Activated T-helper 2 cell treated with anti-CD3 and anti-CD28 coated beads, Interferon-gamma antibody, Interleukin-2, Interleukin-4, amounts not matched to agents 10 μg/mL and 5 μg/mL and 100 μg/mL, durations not matched to agents 14 hours and 24 hours and 36 hours (primary cell): ENCODE data around the gene PDE4B. TPM values are rescaled to one million over a fixed set of nuclear protein-coding genes. Genes with fewer than 3 reads are reported as not detected.
"Not testable (repeated sequence)": the region's sequence is repeated elsewhere in the genome, so short reads cannot be mapped to it uniquely, and the experiment has no call there.

ENCODE experiments used
- DNase-seq: peaks from one replicate; pipeline ENCODE4 v3.0.0; 2021; ENCODE audit warnings: low spot score
- H3K27ac Mint-ChIP-seq: one replicate; pipeline ENCODE4 v1.8.0; 2021; ENCODE audit warnings: mixed read lengths
- H3K27me3 Mint-ChIP-seq: one replicate; pipeline ENCODE4 v1.8.0; 2021; ENCODE audit warnings: low read depth, mixed read lengths
- H3K36me3 Mint-ChIP-seq: one replicate; pipeline ENCODE4 v1.8.0; 2021; ENCODE audit warnings: low read depth, mixed read lengths
- H3K4me1 Mint-ChIP-seq: one replicate; pipeline ENCODE4 v1.8.0; 2021; ENCODE audit warnings: low read depth, mixed read lengths
- H3K4me3 Mint-ChIP-seq: one replicate; pipeline ENCODE4 v1.8.0; 2021; ENCODE audit warnings: low read depth, mild to moderate bottlenecking, moderate library complexity, mixed read lengths
- H3K9me3 Mint-ChIP-seq: one replicate; pipeline ENCODE4 v1.8.0; 2021; ENCODE audit warnings: mixed read lengths
- intact Hi-C: fragments of 100-400 bp; cut with micrococcal nuclease; formaldehyde crosslinking; loops from one replicate; pipeline ENCODE4 v1.15.1; 2023
- total RNA-seq: library from RNA; stranded (reverse); gene quantifications from 2 replicates; pipeline ENCODE4 v1.2.3, GENCODE V29; 2022

Gene PDE4B
- total RNA-seq, 1 donor from 2014 or later: 14.0 TPM

GRCh38 chr1:66403007-66403731 is 610.5 kb downstream of the PDE4B start:
- Mint-ChIP-seq H3K4me3 (no peak overlapping the region), H3K27me3 (no peaks in the 10 kb centered on the region), H3K4me1 (peaks cover 28% of the 10 kb centered on the region), H3K9me3 (peaks cover 1% of the 10 kb centered on the region), H3K27ac (no peak overlapping the region), H3K36me3 (no peaks in the 10 kb centered on the region)
- no peak for DNase-seq
- intact Hi-C loops: no loop called here

- H3K36me3 Mint-ChIP-seq: peaks cover 12% of the 10 kb centered on the region
- no peak overlapping the region for H3K4me3 Mint-ChIP-seq
- H3K27me3 Mint-ChIP-seq: peaks cover 4% of the 10 kb centered on the region
- H3K27ac Mint-ChIP-seq: no peak overlapping the region
- DNase-seq: no peak
- intact Hi-C loops: no loop called here
- peaks cover 20% of the 10 kb centered on the region for H3K9me3 Mint-ChIP-seq
- peaks cover 18% of the 10 kb centered on the region for H3K4me1 Mint-ChIP-seq
These were observed 612.4 kb downstream of the PDE4B start for GRCh38 chr1:66405061-66405460.

- H3K27ac Mint-ChIP-seq, H3K4me3 Mint-ChIP-seq, intact Hi-C loops, DNase-seq, H3K27me3 Mint-ChIP-seq: not testable (repeated sequence)
- Mint-ChIP-seq H3K9me3 (peaks cover 41% of the 10 kb centered on the region), H3K36me3 (peaks cover 14% of the 10 kb centered on the region), H3K4me1 (peaks cover 17% of the 10 kb centered on the region)
These were observed 618.8 kb downstream of the PDE4B start for GRCh38 chr1:66411449-66411848.

- DNase-seq: no peak
- Mint-ChIP-seq H3K4me3 (no peak overlapping the region), H3K27ac (no peak overlapping the region), H3K27me3 (peaks cover 4% of the 10 kb centered on the region), H3K9me3 (peaks cover 52% of the 10 kb centered on the region), H3K4me1 (peaks cover 17% of the 10 kb centered on the region), H3K36me3 (peaks cover 14% of the 10 kb centered on the region)
- intact Hi-C loops: no loop called here
These were observed 620.0 kb downstream of the PDE4B start for GRCh38 chr1:66412704-66413103.

- Mint-ChIP-seq H3K27ac (no peak overlapping the region), H3K9me3 (peaks cover 55% of the 10 kb centered on the region), H3K4me3 (no peak overlapping the region), H3K36me3 (peaks cover 17% of the 10 kb centered on the region), H3K4me1 (peaks cover 17% of the 10 kb centered on the region), H3K27me3 (peaks cover 4% of the 10 kb centered on the region)
- intact Hi-C loops: no loop called here
- DNase-seq: no peak
These were observed 620.6 kb downstream of the PDE4B start for GRCh38 chr1:66413136-66413837.

GRCh38 chr1:66413838-66414175 is 621.1 kb downstream of the PDE4B start:
- Mint-ChIP-seq H3K27me3 (peaks cover 1% of the 10 kb centered on the region), H3K36me3 (peaks cover 15% of the 10 kb centered on the region), H3K9me3 (peaks cover 55% of the 10 kb centered on the region), H3K4me1 (peaks cover 17% of the 10 kb centered on the region), H3K4me3 (no peak overlapping the region), H3K27ac (no peak overlapping the region)
- no peak for DNase-seq
- intact Hi-C loops: no loop called here

GRCh38 chr1:66415281-66415680 is 622.6 kb downstream of the PDE4B start:
- Mint-ChIP-seq H3K27me3 (peaks cover 1% of the 10 kb centered on the region), H3K36me3 (peaks cover 5% of the 10 kb centered on the region), H3K4me3 (no peak overlapping the region), H3K4me1 (peaks cover 13% of the 10 kb centered on the region), H3K9me3 (peaks cover 53% of the 10 kb centered on the region), H3K27ac (no peak overlapping the region)
- intact Hi-C loops: no loop called here
- no peak for DNase-seq

GRCh38 chr1:66415866-66416265 is 623.2 kb downstream of the PDE4B start:
- Mint-ChIP-seq H3K4me1 (peaks cover 8% of the 10 kb centered on the region), H3K36me3 (peaks cover 5% of the 10 kb centered on the region), H3K27me3 (peaks cover 1% of the 10 kb centered on the region), H3K9me3 (peaks cover 51% of the 10 kb centered on the region), H3K4me3 (no peak overlapping the region), H3K27ac (no peak overlapping the region)
- DNase-seq: no peak
- intact Hi-C loops: no loop called here

GRCh38 chr1:66416295-66416694 is 623.6 kb downstream of the PDE4B start:
- Mint-ChIP-seq H3K9me3 (peaks cover 51% of the 10 kb centered on the region), H3K4me3 (no peak overlapping the region), H3K4me1 (peaks cover 4% of the 10 kb centered on the region), H3K36me3 (peaks cover 5% of the 10 kb centered on the region), H3K27me3 (peaks cover 1% of the 10 kb centered on the region), H3K27ac (no peak overlapping the region)
- no peak for DNase-seq
- intact Hi-C loops: no loop called here

GRCh38 chr1:66418021-66418420 is 625.3 kb downstream of the PDE4B start:
- no peak for DNase-seq
- H3K27me3 Mint-ChIP-seq: peaks cover 1% of the 10 kb centered on the region
- H3K27ac Mint-ChIP-seq: no peak overlapping the region
- intact Hi-C loops: no loop called here
- H3K4me3 Mint-ChIP-seq: no peak overlapping the region
- H3K36me3 Mint-ChIP-seq: peaks cover 5% of the 10 kb centered on the region
- H3K9me3 Mint-ChIP-seq: peaks cover 49% of the 10 kb centered on the region
- H3K4me1 Mint-ChIP-seq: peaks cover 2% of the 10 kb centered on the region

GRCh38 chr1:66420171-66420570 is 627.5 kb downstream of the PDE4B start:
- H3K9me3 Mint-ChIP-seq: peaks cover 49% of the 10 kb centered on the region
- not testable (repeated sequence) for H3K36me3 Mint-ChIP-seq

GRCh38 chr1:66420906-66421305 is 628.2 kb downstream of the PDE4B start:
- H3K4me1 Mint-ChIP-seq, intact Hi-C loops, H3K36me3 Mint-ChIP-seq, H3K4me3 Mint-ChIP-seq, H3K27me3 Mint-ChIP-seq, DNase-seq, H3K27ac Mint-ChIP-seq: not testable (repeated sequence)
- peaks cover 45% of the 10 kb centered on the region for H3K9me3 Mint-ChIP-seq

More at GRCh38 chr1:66420171-66420570, 627.5 kb downstream of the PDE4B start:
- H3K4me3 Mint-ChIP-seq, H3K4me1 Mint-ChIP-seq, H3K27ac Mint-ChIP-seq, DNase-seq, intact Hi-C loops, H3K27me3 Mint-ChIP-seq: not testable (repeated sequence)

GRCh38 chr1:66422804-66423203 is 630.1 kb downstream of the PDE4B start:
- Mint-ChIP-seq H3K4me1 (peaks cover 5% of the 10 kb centered on the region), H3K27ac (no peak overlapping the region), H3K27me3 (peaks cover 1% of the 10 kb centered on the region), H3K36me3 (peaks cover 5% of the 10 kb centered on the region), H3K4me3 (no peak overlapping the region), H3K9me3 (peaks cover 31% of the 10 kb centered on the region)
- no peak for DNase-seq
- intact Hi-C loops: no loop called here
